8988T (cell line): ENCODE data around the gene ART5.
"Not testable (repeated sequence)": the region's sequence is repeated elsewhere in the genome, so short reads cannot be mapped to it uniquely, and the experiment has no call there.

Experiments used
- DNase-seq: peaks from one replicate; pipeline ENCODE4 v3.0.0; 2011

The ART5 gene

GRCh38 chr11:3655547-3655946, 13.8 kb upstream of the ART5 start:
- no peak for DNase-seq

GRCh38 chr11:3652514-3652913, 10.7 kb upstream of the ART5 start:
- not testable (repeated sequence) for DNase-seq

GRCh38 chr11:3649374-3649773, 7.6 kb upstream of the ART5 start:
- DNase-seq = not testable (repeated sequence)

GRCh38 chr11:3648843-3649242, 7.1 kb upstream of the ART5 start:
- DNase-seq = not testable (repeated sequence)

GRCh38 chr11:3645552-3645951, 3.8 kb upstream of the ART5 start:
- no peak for DNase-seq

- DNase-seq = no peak
Observed at GRCh38 chr11:3644817-3645235, 3.0 kb upstream of the ART5 start, which contains the start of gene ART1. TSS of gene ART1 (plus strand) at chr11:3645128. CDS start at chr11:3659214, 14,086 bp downstream.

GRCh38 chr11:3643102-3643546, 1.3 kb upstream of the ART5 start:
- not testable (repeated sequence) for DNase-seq

- peak; percentile 89 for DNase-seq
Observed at GRCh38 chr11:3642071-3642951, 519 bp upstream of the ART5 start.

- no peak for DNase-seq
Observed at GRCh38 chr11:3641191-3641590, 601 bp downstream of the ART5 start.

- no peak for DNase-seq
Observed at GRCh38 chr11:3639841-3640240, 2.0 kb downstream of the ART5 start.

- no peak for DNase-seq
Observed at GRCh38 chr11:3638513-3638912, 3.3 kb downstream of the ART5 start.

GRCh38 chr11:3637201-3637600, 4.6 kb downstream of the ART5 start:
- DNase-seq = no peak

GRCh38 chr11:3635641-3636375, 6.0 kb downstream of the ART5 start:
- DNase-seq = no peak

GRCh38 chr11:3632070-3632660, 9.6 kb downstream of the ART5 start:
- no peak for DNase-seq

- DNase-seq = no peak
Observed at GRCh38 chr11:3631331-3631730, 10.5 kb downstream of the ART5 start.

GRCh38 chr11:3627291-3627690, 14.5 kb downstream of the ART5 start:
- no peak for DNase-seq

GRCh38 chr11:3626250-3626960, 15.4 kb downstream of the ART5 start:
- no peak for DNase-seq

GRCh38 chr11:3623767-3624458, 17.9 kb downstream of the ART5 start:
- no peak for DNase-seq

GRCh38 chr11:3623121-3623520, 18.7 kb downstream of the ART5 start:
- no peak for DNase-seq

GRCh38 chr11:3622521-3622920, 19.3 kb downstream of the ART5 start:
- DNase-seq = no peak

- DNase-seq = no peak
Observed at GRCh38 chr11:3617990-3618389, 23.8 kb downstream of the ART5 start.
